PC-3 (cell line): Measurements from ENCODE around the gene NDUFAF5. TPM values are rescaled to one million over a fixed set of nuclear protein-coding genes. Genes with fewer than 3 reads are reported as not detected.
"Not testable (repeated sequence)": the region's sequence is repeated elsewhere in the genome, so short reads cannot be mapped to it uniquely, and the experiment has no call there.

ENCODE experiments used
- ATAC-seq: fragments of 200-7000 bp; cut with Tn5 transposase; 2 replicates; pipeline ENCODE4 v1.9.1; 2020; ENCODE audit warnings: mild to moderate bottlenecking, moderate library complexity
- BruUV-seq: library from RNA; stranded (reverse); fragments of 400-500 nt; replicated peaks from 2 replicates; lab custom pipeline; 2021; lab: Mats Ljungman, UMichigan
- CTCF ChIA-PET: fragments of 300-600 bp; sonication (Branson Sonifier 250); formaldehyde crosslinking; loops from one replicate; lab custom pipeline; 2022; ENCODE audit warnings: antibody characterized with exemption; lab: Charles Lee
- POLR2A ChIA-PET: fragments of 300-600 bp; sonication (Branson Sonifier 250); formaldehyde crosslinking; loops from one replicate; lab custom pipeline; 2022; ENCODE audit warnings: antibody characterized with exemption; ENCODE audit not compliant: unreplicated experiment; lab: Charles Lee
- DNase-seq: peaks from one replicate; pipeline ENCODE4 v3.0.0-alpha.2; 2015
- H2AFZ ChIP-seq: fragments of 300-600 bp; sonication (generic); 2 replicates; pipeline ENCODE4 v1.6.0; 2016; ENCODE audit warnings: antibody characterized with exemption, low read length
- H3F3A ChIP-seq: fragments of 300-600 bp; sonication (generic); one replicate; pipeline ENCODE4 v1.6.0; 2017; ENCODE audit warnings: antibody characterized with exemption, low read length, control low read depth, mild to moderate bottlenecking; ENCODE audit not compliant: unreplicated experiment
- H3K27ac ChIP-seq: fragments of 300-600 bp; sonication (generic); 2 replicates; pipeline ENCODE4 v1.5.1; 2016; ENCODE audit warnings: mild to moderate bottlenecking, low read length
- H3K27me3 ChIP-seq: fragments of 300-600 bp; sonication (generic); 2 replicates; pipeline ENCODE4 v1.6.1; 2016; ENCODE audit warnings: low read length, mixed read lengths
- H3K36me3 ChIP-seq: fragments of 300-600 bp; sonication (generic); 2 replicates; pipeline ENCODE4 v1.6.1; 2016; ENCODE audit warnings: low read depth, mixed run types, low read length, mixed read lengths
- H3K4me1 ChIP-seq: fragments of 300-600 bp; sonication (generic); 2 replicates; pipeline ENCODE4 v1.5.1; 2016; ENCODE audit warnings: low read length; ENCODE audit not compliant: insufficient read depth
- H3K4me2 ChIP-seq: fragments of 300-600 bp; sonication (generic); 2 replicates; pipeline ENCODE4 v1.6.0; 2016; ENCODE audit warnings: low read length
- H3K4me3 ChIP-seq: fragments of 300-600 bp; sonication (generic); 2 replicates; pipeline ENCODE4 v1.5.1; 2016; ENCODE audit warnings: mild to moderate bottlenecking, low read length, mixed read lengths
- H3K79me2 ChIP-seq: fragments of 300-600 bp; sonication (generic); 2 replicates; pipeline ENCODE4 v1.6.1; 2017; ENCODE audit warnings: low read length, mixed read lengths
- H3K9ac ChIP-seq: fragments of 300-600 bp; sonication (generic); 2 replicates; pipeline ENCODE4 v1.6.0; 2016; ENCODE audit warnings: mild to moderate bottlenecking, low read length
- H3K9me2 ChIP-seq: fragments of 300-600 bp; sonication (generic); replicated peaks from 2 replicates; pipeline ENCODE4 v1.6.1; 2016; ENCODE audit warnings: mixed run types, low read length, mixed read lengths
- H3K9me3 ChIP-seq: fragments of 300-600 bp; sonication (generic); 2 replicates; pipeline ENCODE4 v1.6.1; 2016; ENCODE audit warnings: low read length, mixed read lengths
- H4K20me1 ChIP-seq: fragments of 300-600 bp; sonication (generic); 2 replicates; pipeline ENCODE4 v1.6.1; 2016; ENCODE audit warnings: low read length, mixed read lengths
- EZH2 ChIP-seq: fragments of 300-600 bp; sonication (generic); IDR thresholded peaks from one replicate; pipeline ENCODE4 v1.6.1; 2017; ENCODE audit warnings: antibody characterized with exemption, mild to moderate bottlenecking, low read length; ENCODE audit not compliant: unreplicated experiment
- EZH2phosphoT487 ChIP-seq: fragments of 300-600 bp; sonication (generic); IDR thresholded peaks from 2 replicates; pipeline ENCODE4 v1.6.1; 2018; ENCODE audit warnings: mild to moderate bottlenecking, antibody characterized with exemption, low read length, borderline replicate concordance
- intact Hi-C: fragments of 100-400 bp; cut with micrococcal nuclease; formaldehyde crosslinking; loops from 2 replicates; pipeline ENCODE4 v1.9.0; 2023
- total RNA-seq: library from RNA; depleted of rRNA; stranded (reverse); fragments of >200 nt; gene quantifications from 2 replicates; pipeline ENCODE4 v1.2.3, GENCODE V29; 2014
- TF ChIP-seq, protein P1 (sequence below): fragments of 300-600 bp; sonication (generic); conservative IDR thresholded peaks from 2 replicates; pipeline ENCODE4 v1.5.1; 2017; ENCODE audit warnings: antibody characterized with exemption, low read depth, mild to moderate bottlenecking, low read length

The NDUFAF5 gene
- total RNA-seq, 1 experiment from 2014 or later = 29.0 TPM

GRCh38 chr20:13736436-13737191 is 48.2 kb upstream of the NDUFAF5 start:
- no peak overlapping the region for H3K4me2 ChIP-seq
- H3K9me2 ChIP-seq = no peaks in the 10 kb centered on the region
- H3K79me2 ChIP-seq = no peaks in the 10 kb centered on the region
- no peaks in the 10 kb centered on the region for H3K27me3 ChIP-seq
- H3K9me3 ChIP-seq = no peaks in the 10 kb centered on the region
- peaks cover 39% of the 10 kb centered on the region for H3K36me3 ChIP-seq
- intact Hi-C loops = no loop called here
- ATAC-seq (no peak), DNase-seq (no peak)
- no peaks in the 10 kb centered on the region for H3F3A ChIP-seq
- ChIA-PET POLR2A (no interaction called here), CTCF (no interaction called here)
- H3K9ac ChIP-seq = no peak overlapping the region
- H3K27ac ChIP-seq = no peak overlapping the region
- no peak overlapping the region for H2AFZ ChIP-seq
- H3K4me1 ChIP-seq = no peaks in the 10 kb centered on the region
- no peak for TF ChIP-seq EZH2phosphoT487
- TF ChIP-seq EZH2 = no peak
- TF ChIP-seq, protein P1, sequence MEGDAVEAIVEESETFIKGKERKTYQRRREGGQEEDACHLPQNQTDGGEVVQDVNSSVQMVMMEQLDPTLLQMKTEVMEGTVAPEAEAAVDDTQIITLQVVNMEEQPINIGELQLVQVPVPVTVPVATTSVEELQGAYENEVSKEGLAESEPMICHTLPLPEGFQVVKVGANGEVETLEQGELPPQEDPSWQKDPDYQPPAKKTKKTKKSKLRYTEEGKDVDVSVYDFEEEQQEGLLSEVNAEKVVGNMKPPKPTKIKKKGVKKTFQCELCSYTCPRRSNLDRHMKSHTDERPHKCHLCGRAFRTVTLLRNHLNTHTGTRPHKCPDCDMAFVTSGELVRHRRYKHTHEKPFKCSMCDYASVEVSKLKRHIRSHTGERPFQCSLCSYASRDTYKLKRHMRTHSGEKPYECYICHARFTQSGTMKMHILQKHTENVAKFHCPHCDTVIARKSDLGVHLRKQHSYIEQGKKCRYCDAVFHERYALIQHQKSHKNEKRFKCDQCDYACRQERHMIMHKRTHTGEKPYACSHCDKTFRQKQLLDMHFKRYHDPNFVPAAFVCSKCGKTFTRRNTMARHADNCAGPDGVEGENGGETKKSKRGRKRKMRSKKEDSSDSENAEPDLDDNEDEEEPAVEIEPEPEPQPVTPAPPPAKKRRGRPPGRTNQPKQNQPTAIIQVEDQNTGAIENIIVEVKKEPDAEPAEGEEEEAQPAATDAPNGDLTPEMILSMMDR = no peak
- no peaks in the 10 kb centered on the region; the same call in 1 of the 2 replicates for H4K20me1 ChIP-seq
- no peak overlapping the region for H3K4me3 ChIP-seq
- BruUV-seq = no TSS peak

DNA sequence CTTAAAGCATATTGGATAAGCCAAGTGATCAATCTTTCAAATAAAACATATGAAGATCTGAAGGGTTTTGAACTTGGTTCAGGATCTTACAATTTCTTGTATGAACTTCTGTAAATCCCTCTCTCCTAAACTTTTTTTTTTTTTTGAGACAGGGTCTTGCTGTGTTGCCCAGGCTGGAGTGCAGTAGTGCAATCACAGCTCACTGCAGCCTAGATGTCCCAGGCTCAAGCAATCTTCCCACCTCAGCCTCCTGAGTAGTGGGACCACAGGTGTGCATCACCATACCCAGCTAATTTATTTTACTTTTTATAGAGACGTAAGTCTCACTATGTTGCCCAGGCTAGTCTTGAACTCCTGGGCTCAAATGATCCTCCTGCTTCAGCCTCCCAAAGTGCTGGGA is 46.6 kb upstream of the NDUFAF5 start:
- H3K4me3 ChIP-seq, H3K9me3 ChIP-seq, H3K9ac ChIP-seq, H3F3A ChIP-seq, intact Hi-C loops, DNase-seq, H3K9me2 ChIP-seq, CTCF ChIA-PET, H4K20me1 ChIP-seq, H2AFZ ChIP-seq, H3K27me3 ChIP-seq, H3K4me2 ChIP-seq, H3K79me2 ChIP-seq, ATAC-seq, H3K4me1 ChIP-seq, H3K27ac ChIP-seq, BruUV-seq: not testable (repeated sequence)
- H3K36me3 ChIP-seq = peaks cover 32% of the 10 kb centered on the region
- POLR2A ChIA-PET = interaction anchor here (0.6 kb wide), 1 partner anchor 24 kb away, joined by 4 read pairs; no protein-coding TSS in a partner anchor

- H3K4me3 ChIP-seq = no peak overlapping the region
- H3K27ac ChIP-seq = no peak overlapping the region
- ChIA-PET POLR2A (interaction anchor here (0.7 kb wide), 1 partner anchor 382 kb away, joined by 3 read pairs; no protein-coding TSS in a partner anchor), CTCF (no interaction called here)
- H3K27me3 ChIP-seq = no peaks in the 10 kb centered on the region
- H4K20me1 ChIP-seq = peaks cover 8% of the 10 kb centered on the region; the same call in 1 of the 2 replicates
- H3K36me3 ChIP-seq = peaks cover 25% of the 10 kb centered on the region
- no peaks in the 10 kb centered on the region for H3F3A ChIP-seq
- intact Hi-C loops = no loop called here
- H3K4me2 ChIP-seq = no peak overlapping the region
- H3K79me2 ChIP-seq = no peaks in the 10 kb centered on the region
- no TSS peak for BruUV-seq
- no peak for ATAC-seq
- H3K9me2 ChIP-seq = no peaks in the 10 kb centered on the region
- TF ChIP-seq, protein P1 = no peak
- TF ChIP-seq EZH2 (no peak), EZH2phosphoT487 (no peak)
- H3K4me1 ChIP-seq = peaks cover 4% of the 10 kb centered on the region; the same call in 1 of the 2 replicates
- H3K9me3 ChIP-seq = no peaks in the 10 kb centered on the region
- H2AFZ ChIP-seq = no peak overlapping the region
- DNase-seq = no peak
- no peak overlapping the region for H3K9ac ChIP-seq
Observed at GRCh38 chr20:13739731-13740649, 44.8 kb upstream of the NDUFAF5 start.
